K562 (cell line): ENCODE measurements around the gene SLC24A4. TPM values are rescaled to one million over a fixed set of nuclear protein-coding genes. Genes with fewer than 3 reads are reported as not detected.

Source experiments
- ATAC-seq: fragments of 200-7000 bp; cut with Tn5 transposase; 3 replicates; pipeline ENCODE4 v1.9.1; 2020; ENCODE audit warnings: moderate library complexity
- BruUV-seq: library from RNA; stranded (reverse); fragments of 400-500 nt; replicated peaks from 2 replicates; lab custom pipeline; 2021; lab: Mats Ljungman, UMichigan
- CTCF ChIA-PET: fragments of 300-600 bp; formaldehyde crosslinking; extraction: SDS; loops from one replicate; lab custom pipeline; 2021; ENCODE audit warnings: low intra/inter-chr PET ratio; lab: Yijun Ruan, JAX
- POLR2A ChIA-PET: fragments of 300-600, 350-650 bp; sonication (Branson Sonifier 250); formaldehyde crosslinking; extraction: SDS; loops from one replicate; lab custom pipeline; 2021; ENCODE audit warnings: antibody characterized with exemption, inconsistent platforms; lab: Yijun Ruan, JAX
- DNase-seq, 4 experiments: peaks; one replicate each; pipeline versions ENCODE4 v3.0.0 to v3.0.0-alpha.2; 2011 to 2018; ENCODE audit warnings: low spot score in 3 of 4, mixed read lengths in 3 of 4; ENCODE audit errors: extremely low read depth in 1 of 4
- FAIRE-seq: peaks from 2 replicates; lab custom pipeline; 2011; peaks lifted over from hg19 to GRCh38; lab: Jason Lieb, UNC
- H2AFZ ChIP-seq: 2 replicates; pipeline ENCODE4 v1.6.0; 2011; ENCODE audit warnings: low read depth, low read length, control low read depth, inconsistent platforms
- H3K27ac ChIP-seq: fragments of 200-600 bp; 3 replicates; pipeline ENCODE4 v1.8.0; 2011; ENCODE audit warnings: low read depth, mild to moderate bottlenecking, control low read depth, inconsistent platforms, low read length, moderate library complexity, mixed read lengths; ENCODE audit errors: extremely low read depth
- H3K27me3 ChIP-seq, 2 experiments: fragments of 300-600 bp in 1 of 2; 2 replicates in 1 of 2; 3 replicates in 1 of 2; pipeline versions ENCODE4 v1.6.0 to v1.8.0; 2011; ENCODE audit warnings: inconsistent platforms in 2 of 2, low read length in 2 of 2, mild to moderate bottlenecking in 1 of 2, mixed read lengths in 1 of 2, moderate library complexity in 1 of 2; ENCODE audit not compliant: control insufficient read depth in 2 of 2, insufficient read depth in 2 of 2
- H3K36me3 ChIP-seq: fragments of 300-600 bp; 3 replicates; pipeline ENCODE4 v1.8.0; 2011; ENCODE audit warnings: mild to moderate bottlenecking, low read length, inconsistent platforms; ENCODE audit not compliant: control insufficient read depth, insufficient read depth
- H3K4me1 ChIP-seq, 2 experiments: fragments of 200-600 bp in 1 of 2; replicated peaks in 1 of 2; 2 replicates in 1 of 2; 3 replicates in 1 of 2; pipeline versions ENCODE4 v1.5.1 to v1.8.0; 2011; ENCODE audit warnings: inconsistent platforms in 2 of 2, low read length in 2 of 2, mild to moderate bottlenecking in 1 of 2, mixed read lengths in 1 of 2, moderate library complexity in 1 of 2; ENCODE audit not compliant: control insufficient read depth in 2 of 2, insufficient read depth in 2 of 2
- H3K4me2 ChIP-seq: 2 replicates; pipeline ENCODE4 v1.6.1; 2011; ENCODE audit warnings: low read length, control low read depth, inconsistent platforms, mixed read lengths; ENCODE audit not compliant: insufficient read depth
- H3K4me3 ChIP-seq: fragments of 200-600 bp; sonication (generic), shearing (Covaris generic); 2 replicates; pipeline ENCODE4 v1.5.1; 2016; ENCODE audit warnings: control low read depth, inconsistent platforms
- H3K79me2 ChIP-seq: fragments of 200-600 bp; 3 replicates; pipeline ENCODE4 v1.8.0; 2011; ENCODE audit warnings: low read length, inconsistent platforms; ENCODE audit not compliant: control insufficient read depth, insufficient read depth
- H3K9ac ChIP-seq, 2 experiments: 2 replicates each; pipeline versions ENCODE4 v1.6.0 to v1.6.1; 2011; ENCODE audit warnings: low read depth in 2 of 2, low read length in 2 of 2, control low read depth in 1 of 2, inconsistent platforms in 1 of 2, mild to moderate bottlenecking in 1 of 2, mixed read lengths in 1 of 2; ENCODE audit not compliant: insufficient read depth in 1 of 2
- H3K9me1 ChIP-seq: one replicate; pipeline ENCODE4 v1.6.0; 2011; ENCODE audit warnings: inconsistent platforms, mild to moderate bottlenecking, low read length, moderate library complexity; ENCODE audit not compliant: control insufficient read depth, insufficient read depth
- H3K9me3 ChIP-seq: replicated peaks from 2 replicates; pipeline ENCODE4 v1.5.1; 2011; ENCODE audit warnings: low read depth, low read length, inconsistent platforms; ENCODE audit not compliant: control insufficient read depth, insufficient read depth
- H4K20me1 ChIP-seq: replicated peaks from 2 replicates; pipeline ENCODE4 v1.6.1; 2011; ENCODE audit warnings: low read length, inconsistent platforms, mixed read lengths; ENCODE audit not compliant: control insufficient read depth, insufficient read depth
- ARNT ChIP-seq, 2 experiments: fragments of 450-650 bp; IDR thresholded peaks; 2 replicates each; pipeline ENCODE4 v1.6.1; 2016; ENCODE audit warnings: mild to moderate bottlenecking in 1 of 2
- FOXM1 ChIP-seq, 2 experiments: fragments of 450-650 bp in 1 of 2; sonication (generic) in 1 of 2; formaldehyde crosslinking in 1 of 2; IDR thresholded peaks; 2 replicates each; pipeline versions ENCODE4 v1.6.1 to v1.9.0; 2017 to 2022; ENCODE audit warnings: low read depth in 2 of 2, mild to moderate bottlenecking in 2 of 2, missing genetic modification reagents in 1 of 2, moderate library complexity in 1 of 2
- NFXL1 ChIP-seq: fragments of 450-650 bp; formaldehyde crosslinking; IDR thresholded peaks from 2 replicates; pipeline ENCODE4 v1.4.0; 2021; ENCODE audit warnings: mild to moderate bottlenecking
- ZNF165 ChIP-seq: fragments of 250-450 bp; sonication (Bioruptor Pico); IDR thresholded peaks from 2 replicates; pipeline ENCODE4 v1.4.0; 2020; ENCODE audit warnings: borderline replicate concordance
- WGBS: fragments of 100-300 bp; shearing (Covaris generic); methylation state at CpG from one replicate; pipeline ENCODE4 v1.1.6; 2016; ENCODE audit warnings: low coverage, mixed read lengths; ENCODE audit not compliant: insufficient coverage; ENCODE audit errors: missing lambda C conversion rate; 5-methylcytosine and 5-hydroxymethylcytosine counted together
- in situ Hi-C: fragments of 300-500 bp; cut with MboI; formaldehyde crosslinking; loops from 4 replicates; pipeline ENCODE4 v1.15.0; 2018; ENCODE audit warnings: inconsistent platforms, mixed read lengths
- intact Hi-C: fragments of 100-400 bp; cut with micrococcal nuclease; formaldehyde crosslinking; loops from 2 replicates; pipeline ENCODE4 v1.14.2; 2022
- polyA plus RNA-seq, 8 experiments: library from polyadenylated mRNA; depleted of rRNA in 4 of 8; stranded (reverse) in 5 of 8; unstranded in 3 of 8; fragments of >200 nt; fragmentation: Nextera tagmentation in 2 of 8; fragmentation: Illumina TruSeq in 1 of 8; extraction: Ambion mirVana in 2 of 8; extraction: Trizol in 1 of 8; gene quantifications; 2 replicates each; pipeline versions ENCODE4 v1.2.1 to v1.2.3, GENCODE V29; 2011 to 2014; ENCODE audit warnings: inconsistent platforms in 1 of 8, missing spikeins in 1 of 8
- total RNA-seq, 7 experiments: library from RNA; depleted of rRNA in 6 of 7; stranded (reverse); fragments of >200 nt in 6 of 7; fragmentation: Illumina TruSeq in 2 of 7; extraction: Trizol in 2 of 7; gene quantifications; 2 replicates each; pipeline versions ENCODE4 v1.2.1 to v1.2.3, GENCODE V29; 2011 to 2021; ENCODE audit warnings: low replicate concordance in 1 of 7
- TF ChIP-seq, protein P1 (sequence below), 2 experiments: fragments of 450-650 bp; formaldehyde crosslinking in 1 of 2; IDR thresholded peaks; 2 replicates each; pipeline versions ENCODE4 v1.4.0 to v1.6.1; 2014 to 2020; ENCODE audit warnings: mild to moderate bottlenecking in 2 of 2, borderline replicate concordance in 1 of 2, low read depth in 1 of 2
- TF ChIP-seq, protein P2 (sequence below): sonication (generic); formaldehyde crosslinking; IDR thresholded peaks from 2 replicates; pipeline ENCODE4 v1.8.0; 2023; ENCODE audit warnings: mild to moderate bottlenecking, missing genetic modification reagents

Gene SLC24A4
- total and polyA plus RNA-seq, 9 of the 15 experiments (the other 6 are each of a cell fraction or from before 2014, with no cell fraction given), result not detected

DNA sequence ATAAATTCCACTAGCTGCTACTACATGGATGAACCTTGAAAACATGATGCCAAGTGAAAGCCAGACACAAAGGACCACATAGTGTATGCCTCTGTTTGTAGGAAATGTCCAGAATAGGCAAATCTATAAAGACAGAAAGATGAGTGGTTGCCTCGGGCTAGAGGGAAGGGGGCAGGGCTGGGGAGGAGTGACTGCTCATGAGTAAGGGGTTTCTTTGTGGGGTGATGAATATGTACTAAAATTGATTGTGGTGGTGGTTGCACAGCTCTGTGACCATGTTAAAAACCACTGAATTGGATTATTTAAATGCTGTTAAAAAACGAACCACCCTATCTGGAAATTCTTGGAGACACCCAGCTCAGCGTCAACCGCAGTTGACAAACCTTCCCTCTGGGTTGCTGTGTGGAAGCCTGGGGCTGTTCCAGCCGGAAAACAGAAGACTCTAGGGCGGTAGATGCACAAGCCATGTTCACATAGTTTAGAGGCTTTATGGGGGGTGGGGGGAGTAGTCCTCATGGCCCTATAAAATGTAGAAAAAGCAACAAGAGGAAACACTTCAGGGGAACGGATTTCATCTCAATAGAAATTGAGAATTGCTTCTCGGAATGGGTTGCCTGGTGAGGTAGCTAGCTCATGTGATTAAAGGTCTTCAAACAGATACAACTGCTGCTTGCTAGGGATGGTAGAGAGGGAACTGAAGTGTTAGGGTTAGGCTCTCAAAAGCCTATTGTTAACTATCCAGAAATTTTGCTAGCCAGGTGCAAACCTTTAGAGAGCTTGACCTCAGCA is 220.0 kb downstream of the SLC24A4 start:
- Histone ChIP-seq H2AFZ (no peak overlapping the region), H3K9me3 (no peaks in the 10 kb centered on the region), H3K27ac (no peak overlapping the region), H3K79me2 (no peaks in the 10 kb centered on the region), H3K4me2 (no peak overlapping the region), H3K9ac (no peak overlapping the region), H3K4me3 (no peak overlapping the region), H4K20me1 (no peaks in the 10 kb centered on the region), H3K9me1 (no peaks in the 10 kb centered on the region), H3K4me1 (no peaks in the 10 kb centered on the region), H3K27me3 (peaks cover 0 to 15% of the 10 kb centered on the region in 2 experiments; a peak in 1 of 5 replicates), H3K36me3 (no peaks in the 10 kb centered on the region)
- DNase-seq (no peak), FAIRE-seq (no peak), ATAC-seq (no peak)
- no TSS peak for BruUV-seq
- CTCF ChIA-PET, result interaction anchor here (0.7 kb wide), 1 partner anchor 291 kb away, joined by 3 read pairs; no protein-coding TSS in a partner anchor
- in situ Hi-C loops (no loop called here), intact Hi-C loops (no loop called here)
- POLR2A ChIA-PET, result interaction anchor here (0.7 kb wide), 2 partner anchors 181 to 209 kb away, joined by 3 read pairs; no protein-coding TSS in a partner anchor
- WGBS, result 0% methylated on average over 8 of the region's 8 CpGs
- TF ChIP-seq, protein P1, sequence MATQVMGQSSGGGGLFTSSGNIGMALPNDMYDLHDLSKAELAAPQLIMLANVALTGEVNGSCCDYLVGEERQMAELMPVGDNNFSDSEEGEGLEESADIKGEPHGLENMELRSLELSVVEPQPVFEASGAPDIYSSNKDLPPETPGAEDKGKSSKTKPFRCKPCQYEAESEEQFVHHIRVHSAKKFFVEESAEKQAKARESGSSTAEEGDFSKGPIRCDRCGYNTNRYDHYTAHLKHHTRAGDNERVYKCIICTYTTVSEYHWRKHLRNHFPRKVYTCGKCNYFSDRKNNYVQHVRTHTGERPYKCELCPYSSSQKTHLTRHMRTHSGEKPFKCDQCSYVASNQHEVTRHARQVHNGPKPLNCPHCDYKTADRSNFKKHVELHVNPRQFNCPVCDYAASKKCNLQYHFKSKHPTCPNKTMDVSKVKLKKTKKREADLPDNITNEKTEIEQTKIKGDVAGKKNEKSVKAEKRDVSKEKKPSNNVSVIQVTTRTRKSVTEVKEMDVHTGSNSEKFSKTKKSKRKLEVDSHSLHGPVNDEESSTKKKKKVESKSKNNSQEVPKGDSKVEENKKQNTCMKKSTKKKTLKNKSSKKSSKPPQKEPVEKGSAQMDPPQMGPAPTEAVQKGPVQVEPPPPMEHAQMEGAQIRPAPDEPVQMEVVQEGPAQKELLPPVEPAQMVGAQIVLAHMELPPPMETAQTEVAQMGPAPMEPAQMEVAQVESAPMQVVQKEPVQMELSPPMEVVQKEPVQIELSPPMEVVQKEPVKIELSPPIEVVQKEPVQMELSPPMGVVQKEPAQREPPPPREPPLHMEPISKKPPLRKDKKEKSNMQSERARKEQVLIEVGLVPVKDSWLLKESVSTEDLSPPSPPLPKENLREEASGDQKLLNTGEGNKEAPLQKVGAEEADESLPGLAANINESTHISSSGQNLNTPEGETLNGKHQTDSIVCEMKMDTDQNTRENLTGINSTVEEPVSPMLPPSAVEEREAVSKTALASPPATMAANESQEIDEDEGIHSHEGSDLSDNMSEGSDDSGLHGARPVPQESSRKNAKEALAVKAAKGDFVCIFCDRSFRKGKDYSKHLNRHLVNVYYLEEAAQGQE (IDR thresholded peaks at IDR 0.05; ENCODE audit: borderline replicate concordance), result no peak
- TF ChIP-seq, protein P1 (CRISPR knock-in tag; IDR thresholded peaks at IDR 0.05; ENCODE audit: low read depth), result no peak
- TF ChIP-seq ZNF165 (CRISPR knock-in tag) (no peak), ARNT (IDR thresholded peaks at IDR 0.05) (no peak), FOXM1 (IDR thresholded peaks at IDR 0.05; ENCODE audit: low read depth) (no peak), FOXM1 (CRISPR knock-in tag; IDR thresholded peaks at IDR 0.05; ENCODE audit: low read depth) (no peak), NFXL1 (CRISPR knock-in tag) (no peak)
- TF ChIP-seq, protein P2, sequence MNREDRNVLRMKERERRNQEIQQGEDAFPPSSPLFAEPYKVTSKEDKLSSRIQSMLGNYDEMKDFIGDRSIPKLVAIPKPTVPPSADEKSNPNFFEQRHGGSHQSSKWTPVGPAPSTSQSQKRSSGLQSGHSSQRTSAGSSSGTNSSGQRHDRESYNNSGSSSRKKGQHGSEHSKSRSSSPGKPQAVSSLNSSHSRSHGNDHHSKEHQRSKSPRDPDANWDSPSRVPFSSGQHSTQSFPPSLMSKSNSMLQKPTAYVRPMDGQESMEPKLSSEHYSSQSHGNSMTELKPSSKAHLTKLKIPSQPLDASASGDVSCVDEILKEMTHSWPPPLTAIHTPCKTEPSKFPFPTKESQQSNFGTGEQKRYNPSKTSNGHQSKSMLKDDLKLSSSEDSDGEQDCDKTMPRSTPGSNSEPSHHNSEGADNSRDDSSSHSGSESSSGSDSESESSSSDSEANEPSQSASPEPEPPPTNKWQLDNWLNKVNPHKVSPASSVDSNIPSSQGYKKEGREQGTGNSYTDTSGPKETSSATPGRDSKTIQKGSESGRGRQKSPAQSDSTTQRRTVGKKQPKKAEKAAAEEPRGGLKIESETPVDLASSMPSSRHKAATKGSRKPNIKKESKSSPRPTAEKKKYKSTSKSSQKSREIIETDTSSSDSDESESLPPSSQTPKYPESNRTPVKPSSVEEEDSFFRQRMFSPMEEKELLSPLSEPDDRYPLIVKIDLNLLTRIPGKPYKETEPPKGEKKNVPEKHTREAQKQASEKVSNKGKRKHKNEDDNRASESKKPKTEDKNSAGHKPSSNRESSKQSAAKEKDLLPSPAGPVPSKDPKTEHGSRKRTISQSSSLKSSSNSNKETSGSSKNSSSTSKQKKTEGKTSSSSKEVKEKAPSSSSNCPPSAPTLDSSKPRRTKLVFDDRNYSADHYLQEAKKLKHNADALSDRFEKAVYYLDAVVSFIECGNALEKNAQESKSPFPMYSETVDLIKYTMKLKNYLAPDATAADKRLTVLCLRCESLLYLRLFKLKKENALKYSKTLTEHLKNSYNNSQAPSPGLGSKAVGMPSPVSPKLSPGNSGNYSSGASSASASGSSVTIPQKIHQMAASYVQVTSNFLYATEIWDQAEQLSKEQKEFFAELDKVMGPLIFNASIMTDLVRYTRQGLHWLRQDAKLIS (CRISPR knock-in tag), result no peak
